Astrocyte (in vitro differentiated cells and primary cell): ENCODE data around the gene SIGLEC15. TPM values are rescaled to one million over a fixed set of nuclear protein-coding genes. Genes with fewer than 3 reads are reported as not detected.

ENCODE experiments used
- DNase-seq: peaks from one replicate; pipeline ENCODE4 v3.0.0-alpha.2; 2010; ENCODE audit warnings: low read depth
- FAIRE-seq: peaks from 2 replicates; lab custom pipeline; 2011; peaks lifted over from hg19 to GRCh38; lab: Jason Lieb, UNC
- H2AFZ ChIP-seq: 2 replicates; pipeline ENCODE4 v1.6.0; 2012; ENCODE audit warnings: low read depth, low read length, inconsistent platforms
- H3K27ac ChIP-seq: 2 replicates; pipeline ENCODE4 v1.5.1; 2011; ENCODE audit warnings: low read depth, low read length, inconsistent platforms
- H3K27me3 ChIP-seq: 2 replicates; pipeline ENCODE4 v1.6.0; 2011; ENCODE audit warnings: low read length, inconsistent platforms; ENCODE audit not compliant: insufficient read depth
- H3K36me3 ChIP-seq: 2 replicates; pipeline ENCODE4 v1.5.1; 2011; ENCODE audit warnings: low read length, inconsistent platforms; ENCODE audit not compliant: insufficient read depth
- H3K4me1 ChIP-seq: 2 replicates; pipeline ENCODE4 v1.5.1; 2011; ENCODE audit warnings: low read length, inconsistent platforms; ENCODE audit not compliant: insufficient read depth
- H3K4me2 ChIP-seq: 2 replicates; pipeline ENCODE4 v1.6.0; 2012; ENCODE audit warnings: low read length, inconsistent platforms
- H3K4me3 ChIP-seq: 2 replicates; pipeline ENCODE4 v1.5.1; 2011; ENCODE audit warnings: low read depth, mild to moderate bottlenecking, low read length, inconsistent platforms; ENCODE audit not compliant: insufficient read depth
- H3K79me2 ChIP-seq: 2 replicates; pipeline ENCODE4 v1.6.0; 2012; ENCODE audit warnings: mild to moderate bottlenecking, low read length, inconsistent platforms; ENCODE audit not compliant: insufficient read depth
- H3K9ac ChIP-seq: 2 replicates; pipeline ENCODE4 v1.6.0; 2012; ENCODE audit warnings: mild to moderate bottlenecking, low read length, inconsistent platforms
- H3K9me3 ChIP-seq: 2 replicates; pipeline ENCODE4 v1.5.1; 2012; ENCODE audit warnings: low read depth, mild to moderate bottlenecking, low read length, inconsistent platforms; ENCODE audit not compliant: insufficient read depth
- H4K20me1 ChIP-seq: 2 replicates; pipeline ENCODE4 v1.6.0; 2012; ENCODE audit warnings: low read length, inconsistent platforms; ENCODE audit not compliant: insufficient read depth
- H3K27ac Mint-ChIP-seq: one replicate; pipeline ENCODE4 v1.8.0; 2021; ENCODE audit warnings: mild to moderate bottlenecking, mixed read lengths; ENCODE audit not compliant: unreplicated experiment
- H3K27me3 Mint-ChIP-seq: one replicate; pipeline ENCODE4 v1.8.0; 2021; ENCODE audit warnings: low read depth, mixed read lengths; ENCODE audit not compliant: unreplicated experiment
- H3K36me3 Mint-ChIP-seq: one replicate; pipeline ENCODE4 v1.8.0; 2021; ENCODE audit warnings: low read depth, mixed read lengths; ENCODE audit not compliant: unreplicated experiment
- H3K4me1 Mint-ChIP-seq: one replicate; pipeline ENCODE4 v1.8.0; 2021; ENCODE audit warnings: low read depth, mixed read lengths; ENCODE audit not compliant: unreplicated experiment
- H3K4me3 Mint-ChIP-seq: one replicate; pipeline ENCODE4 v1.8.0; 2021; ENCODE audit warnings: mild to moderate bottlenecking, moderate library complexity, mixed read lengths; ENCODE audit not compliant: unreplicated experiment
- H3K9me3 Mint-ChIP-seq: one replicate; pipeline ENCODE4 v1.8.0; 2021; ENCODE audit warnings: mild to moderate bottlenecking, mixed read lengths; ENCODE audit not compliant: unreplicated experiment
- EZH2 ChIP-seq: IDR thresholded peaks from 2 replicates; pipeline ENCODE4 v1.6.1; 2012; ENCODE audit warnings: mild to moderate bottlenecking, low read length, inconsistent platforms; ENCODE audit not compliant: insufficient read depth
- total RNA-seq: library from RNA; stranded (reverse); gene quantifications from 2 replicates; pipeline ENCODE4 v1.2.1, GENCODE V29; 2021
- TF ChIP-seq, protein P1 (sequence below): IDR thresholded peaks from 2 replicates; pipeline ENCODE4 v1.5.1; 2011; ENCODE audit warnings: low read depth, mild to moderate bottlenecking, inconsistent platforms, low read length, moderate library complexity; ENCODE audit not compliant: insufficient read depth

SIGLEC15 gene
- total RNA-seq, 1 donor from 2014 or later = 0.27 TPM

DNA sequence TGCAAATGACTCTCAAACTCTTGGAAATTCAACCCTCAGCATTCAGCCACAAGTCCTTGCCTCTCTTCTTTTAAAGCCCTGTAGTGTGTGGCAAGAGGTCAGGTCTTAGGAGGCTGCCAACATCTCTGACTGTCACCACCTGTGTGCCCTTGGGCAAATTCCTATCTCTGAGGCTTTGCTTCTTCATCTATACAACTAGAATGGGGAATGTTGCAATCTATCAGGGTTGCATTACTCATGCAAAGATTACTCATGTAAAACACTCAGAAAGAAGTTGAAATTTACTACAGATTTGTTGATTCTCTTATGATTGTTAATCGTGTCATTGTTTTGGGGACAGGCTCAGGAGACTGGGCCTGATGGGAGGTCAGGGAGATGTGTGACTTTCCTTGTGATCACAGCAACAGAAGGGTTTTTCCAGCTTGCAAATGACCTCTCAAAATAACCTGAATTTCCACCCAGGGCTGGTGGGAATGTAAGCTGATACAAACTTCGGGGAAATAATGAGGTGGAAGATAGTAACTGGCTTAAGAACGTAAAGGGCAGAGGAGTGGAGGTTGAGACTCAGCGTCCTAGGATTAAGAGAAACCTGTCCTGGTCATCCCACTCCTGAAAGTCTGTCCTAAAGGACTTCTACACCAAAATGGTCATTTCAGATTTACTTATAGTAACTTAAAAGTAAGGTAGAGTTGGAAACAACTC is 32.1 kb upstream of the SIGLEC15 start:
- Mint-ChIP-seq H3K4me1 (peaks cover 8% of the 10 kb centered on the region), H3K27ac (peak overlapping the region; percentile 82), H3K9me3 (peaks cover 4% of the 10 kb centered on the region), H3K4me3 (no peak overlapping the region), H3K27me3 (no peaks in the 10 kb centered on the region), H3K36me3 (no peaks in the 10 kb centered on the region)
- no peaks in the 10 kb centered on the region for H3K36me3 ChIP-seq
- TF ChIP-seq, protein P1, sequence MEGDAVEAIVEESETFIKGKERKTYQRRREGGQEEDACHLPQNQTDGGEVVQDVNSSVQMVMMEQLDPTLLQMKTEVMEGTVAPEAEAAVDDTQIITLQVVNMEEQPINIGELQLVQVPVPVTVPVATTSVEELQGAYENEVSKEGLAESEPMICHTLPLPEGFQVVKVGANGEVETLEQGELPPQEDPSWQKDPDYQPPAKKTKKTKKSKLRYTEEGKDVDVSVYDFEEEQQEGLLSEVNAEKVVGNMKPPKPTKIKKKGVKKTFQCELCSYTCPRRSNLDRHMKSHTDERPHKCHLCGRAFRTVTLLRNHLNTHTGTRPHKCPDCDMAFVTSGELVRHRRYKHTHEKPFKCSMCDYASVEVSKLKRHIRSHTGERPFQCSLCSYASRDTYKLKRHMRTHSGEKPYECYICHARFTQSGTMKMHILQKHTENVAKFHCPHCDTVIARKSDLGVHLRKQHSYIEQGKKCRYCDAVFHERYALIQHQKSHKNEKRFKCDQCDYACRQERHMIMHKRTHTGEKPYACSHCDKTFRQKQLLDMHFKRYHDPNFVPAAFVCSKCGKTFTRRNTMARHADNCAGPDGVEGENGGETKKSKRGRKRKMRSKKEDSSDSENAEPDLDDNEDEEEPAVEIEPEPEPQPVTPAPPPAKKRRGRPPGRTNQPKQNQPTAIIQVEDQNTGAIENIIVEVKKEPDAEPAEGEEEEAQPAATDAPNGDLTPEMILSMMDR = no peak
- TF ChIP-seq EZH2 = no peak
- peak overlapping the region; percentile 72 for H3K27ac ChIP-seq
- peak overlapping the region; percentile 53 for H3K4me2 ChIP-seq
- H4K20me1 ChIP-seq = no peaks in the 10 kb centered on the region
- peak overlapping the region; percentile 22 for H2AFZ ChIP-seq
- no peaks in the 10 kb centered on the region for H3K79me2 ChIP-seq
- H3K9ac ChIP-seq = peak overlapping the region; percentile 48
- FAIRE-seq (peak; percentile 95), DNase-seq (peak; percentile 86)
- peaks cover 12% of the 10 kb centered on the region for H3K4me1 ChIP-seq
- no peak overlapping the region for H3K4me3 ChIP-seq
- H3K9me3 ChIP-seq = no peaks in the 10 kb centered on the region
- no peaks in the 10 kb centered on the region for H3K27me3 ChIP-seq

DNA sequence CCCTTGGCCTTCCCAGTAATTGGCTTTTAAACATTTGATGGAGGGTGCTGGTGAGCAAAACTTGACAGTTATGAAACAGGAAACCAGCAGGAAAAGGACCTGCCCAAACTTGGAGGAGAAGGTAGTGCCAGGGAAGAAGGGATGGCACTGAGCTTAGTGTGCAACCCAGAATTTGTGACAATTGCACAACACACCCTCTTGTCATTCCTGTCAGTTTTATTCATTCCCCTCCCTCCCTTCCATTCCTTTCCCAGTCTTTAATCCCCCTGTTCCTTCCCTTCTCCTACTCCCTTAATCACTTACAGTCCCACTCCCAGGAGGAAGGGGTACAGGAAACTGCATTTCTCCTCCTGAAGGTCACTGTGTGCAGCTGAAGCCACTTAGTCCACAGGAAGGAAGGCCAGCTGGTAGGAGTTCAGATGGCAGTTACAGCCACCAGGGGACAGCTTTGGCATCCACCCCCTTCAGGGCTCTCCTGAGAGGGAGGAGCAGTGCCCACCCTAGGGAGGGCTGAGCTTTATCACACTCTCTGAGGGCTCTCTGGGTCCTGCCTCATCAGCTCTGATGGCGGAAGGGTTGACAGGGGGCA is 24.0 kb upstream of the SIGLEC15 start:
- H3K4me1 ChIP-seq = peaks cover 28% of the 10 kb centered on the region
- peak overlapping the region; percentile 97 for H3K27ac ChIP-seq
- no peak for DNase-seq
- TF ChIP-seq, protein P1 = no peak
- no peak for TF ChIP-seq EZH2
- Mint-ChIP-seq H3K27me3 (no peaks in the 10 kb centered on the region), H3K4me1 (peaks cover 17% of the 10 kb centered on the region), H3K4me3 (no peak overlapping the region), H3K36me3 (no peaks in the 10 kb centered on the region), H3K9me3 (peaks cover 18% of the 10 kb centered on the region), H3K27ac (no peak overlapping the region)
- no peaks in the 10 kb centered on the region for H3K27me3 ChIP-seq
- peak overlapping the region; percentile 6 for H2AFZ ChIP-seq
- H3K9me3 ChIP-seq = no peaks in the 10 kb centered on the region
- no peak overlapping the region for H3K4me2 ChIP-seq
- H3K79me2 ChIP-seq = no peaks in the 10 kb centered on the region
- H3K4me3 ChIP-seq = no peak overlapping the region
- H3K36me3 ChIP-seq = no peaks in the 10 kb centered on the region
- FAIRE-seq = no peak
- no peaks in the 10 kb centered on the region for H4K20me1 ChIP-seq
- peak overlapping the region; percentile 40 for H3K9ac ChIP-seq
